ENCODE data around the gene PARP2.

DNA sequence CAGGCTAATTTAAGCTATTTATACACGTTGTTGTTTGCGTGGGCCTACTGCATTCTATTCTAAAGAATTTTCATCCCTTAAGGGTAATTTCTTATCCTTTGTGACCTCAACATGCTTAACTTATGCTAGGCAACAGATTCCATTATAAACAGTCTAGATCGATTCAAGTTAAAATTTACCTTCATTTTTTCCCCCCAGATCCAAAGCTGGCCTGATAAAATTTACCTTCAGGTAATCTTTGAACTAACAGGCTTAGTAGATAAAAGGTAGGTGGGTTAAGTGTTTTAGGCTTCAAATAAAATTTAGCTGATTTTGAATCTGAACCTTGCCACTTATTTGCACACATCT lies 10.0 kb upstream of the PARP2 start:
- TF ChIP-seq, protein P1, sequence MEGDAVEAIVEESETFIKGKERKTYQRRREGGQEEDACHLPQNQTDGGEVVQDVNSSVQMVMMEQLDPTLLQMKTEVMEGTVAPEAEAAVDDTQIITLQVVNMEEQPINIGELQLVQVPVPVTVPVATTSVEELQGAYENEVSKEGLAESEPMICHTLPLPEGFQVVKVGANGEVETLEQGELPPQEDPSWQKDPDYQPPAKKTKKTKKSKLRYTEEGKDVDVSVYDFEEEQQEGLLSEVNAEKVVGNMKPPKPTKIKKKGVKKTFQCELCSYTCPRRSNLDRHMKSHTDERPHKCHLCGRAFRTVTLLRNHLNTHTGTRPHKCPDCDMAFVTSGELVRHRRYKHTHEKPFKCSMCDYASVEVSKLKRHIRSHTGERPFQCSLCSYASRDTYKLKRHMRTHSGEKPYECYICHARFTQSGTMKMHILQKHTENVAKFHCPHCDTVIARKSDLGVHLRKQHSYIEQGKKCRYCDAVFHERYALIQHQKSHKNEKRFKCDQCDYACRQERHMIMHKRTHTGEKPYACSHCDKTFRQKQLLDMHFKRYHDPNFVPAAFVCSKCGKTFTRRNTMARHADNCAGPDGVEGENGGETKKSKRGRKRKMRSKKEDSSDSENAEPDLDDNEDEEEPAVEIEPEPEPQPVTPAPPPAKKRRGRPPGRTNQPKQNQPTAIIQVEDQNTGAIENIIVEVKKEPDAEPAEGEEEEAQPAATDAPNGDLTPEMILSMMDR (IDR thresholded peaks at IDR 0.05; ENCODE audit: poor library complexity, severe bottlenecking): no peak
- no peak for TF ChIP-seq RAD21 (conservative IDR thresholded peaks at IDR 0.05)
- TF ChIP-seq POLR2AphosphoS5 (IDR thresholded peaks at IDR 0.05): no peak
- TF ChIP-seq, protein P2, sequence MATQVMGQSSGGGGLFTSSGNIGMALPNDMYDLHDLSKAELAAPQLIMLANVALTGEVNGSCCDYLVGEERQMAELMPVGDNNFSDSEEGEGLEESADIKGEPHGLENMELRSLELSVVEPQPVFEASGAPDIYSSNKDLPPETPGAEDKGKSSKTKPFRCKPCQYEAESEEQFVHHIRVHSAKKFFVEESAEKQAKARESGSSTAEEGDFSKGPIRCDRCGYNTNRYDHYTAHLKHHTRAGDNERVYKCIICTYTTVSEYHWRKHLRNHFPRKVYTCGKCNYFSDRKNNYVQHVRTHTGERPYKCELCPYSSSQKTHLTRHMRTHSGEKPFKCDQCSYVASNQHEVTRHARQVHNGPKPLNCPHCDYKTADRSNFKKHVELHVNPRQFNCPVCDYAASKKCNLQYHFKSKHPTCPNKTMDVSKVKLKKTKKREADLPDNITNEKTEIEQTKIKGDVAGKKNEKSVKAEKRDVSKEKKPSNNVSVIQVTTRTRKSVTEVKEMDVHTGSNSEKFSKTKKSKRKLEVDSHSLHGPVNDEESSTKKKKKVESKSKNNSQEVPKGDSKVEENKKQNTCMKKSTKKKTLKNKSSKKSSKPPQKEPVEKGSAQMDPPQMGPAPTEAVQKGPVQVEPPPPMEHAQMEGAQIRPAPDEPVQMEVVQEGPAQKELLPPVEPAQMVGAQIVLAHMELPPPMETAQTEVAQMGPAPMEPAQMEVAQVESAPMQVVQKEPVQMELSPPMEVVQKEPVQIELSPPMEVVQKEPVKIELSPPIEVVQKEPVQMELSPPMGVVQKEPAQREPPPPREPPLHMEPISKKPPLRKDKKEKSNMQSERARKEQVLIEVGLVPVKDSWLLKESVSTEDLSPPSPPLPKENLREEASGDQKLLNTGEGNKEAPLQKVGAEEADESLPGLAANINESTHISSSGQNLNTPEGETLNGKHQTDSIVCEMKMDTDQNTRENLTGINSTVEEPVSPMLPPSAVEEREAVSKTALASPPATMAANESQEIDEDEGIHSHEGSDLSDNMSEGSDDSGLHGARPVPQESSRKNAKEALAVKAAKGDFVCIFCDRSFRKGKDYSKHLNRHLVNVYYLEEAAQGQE (IDR thresholded peaks at IDR 0.05; ENCODE audit: borderline replicate concordance): no peak
- TF ChIP-seq EZH2 (IDR thresholded peaks at IDR 0.05; ENCODE audit: borderline replicate concordance, insufficient read depth, low read length, poor library complexity, severe bottlenecking): no peak
- TF ChIP-seq TAF1 (IDR thresholded peaks at IDR 0.05; ENCODE audit: low read depth): no peak
- TF ChIP-seq EP300 (conservative IDR thresholded peaks at IDR 0.05; ENCODE audit: poor library complexity, severe bottlenecking): no peak
- TF ChIP-seq SMC3 (conservative IDR thresholded peaks at IDR 0.05; ENCODE audit: poor library complexity): no peak
